ENCODE results near the gene IRF3.

Gene IRF3

GRCh38 chr19:49658566-49659442, 6.9 kb downstream of the IRF3 start:
- Histone ChIP-seq H3K4me3 (ENCODE audit: low read length) (no peak overlapping the region), H3K36me3 (ENCODE audit: control insufficient read depth, low read depth, low read length) (peaks cover 53% of the 10 kb centered on the region), H3K4me1 (ENCODE audit: control insufficient read depth, low read depth, low read length) (no peaks in the 10 kb centered on the region), H3K9ac (ENCODE audit: low read length) (no peak overlapping the region), H3K27ac (ENCODE audit: low read length) (no peak overlapping the region), H3K27me3 (ENCODE audit: control insufficient read depth, insufficient read depth, low read length) (no peaks in the 10 kb centered on the region), H3K9me3 (ENCODE audit: control insufficient read depth, low read depth, low read length) (no peaks in the 10 kb centered on the region)

- Histone ChIP-seq H3K4me3 (ENCODE audit: low read length) (no peak overlapping the region), H3K4me1 (ENCODE audit: control insufficient read depth, low read depth, low read length) (no peaks in the 10 kb centered on the region), H3K9me3 (ENCODE audit: control insufficient read depth, low read depth, low read length) (no peaks in the 10 kb centered on the region), H3K27me3 (ENCODE audit: control insufficient read depth, insufficient read depth, low read length) (no peaks in the 10 kb centered on the region), H3K9ac (ENCODE audit: low read length) (no peak overlapping the region), H3K36me3 (ENCODE audit: control insufficient read depth, low read depth, low read length) (peaks cover 59% of the 10 kb centered on the region), H3K27ac (ENCODE audit: low read length) (no peak overlapping the region)
Measured at GRCh38 chr19:49658139-49658517, 7.5 kb downstream of the IRF3 start.

DNA sequence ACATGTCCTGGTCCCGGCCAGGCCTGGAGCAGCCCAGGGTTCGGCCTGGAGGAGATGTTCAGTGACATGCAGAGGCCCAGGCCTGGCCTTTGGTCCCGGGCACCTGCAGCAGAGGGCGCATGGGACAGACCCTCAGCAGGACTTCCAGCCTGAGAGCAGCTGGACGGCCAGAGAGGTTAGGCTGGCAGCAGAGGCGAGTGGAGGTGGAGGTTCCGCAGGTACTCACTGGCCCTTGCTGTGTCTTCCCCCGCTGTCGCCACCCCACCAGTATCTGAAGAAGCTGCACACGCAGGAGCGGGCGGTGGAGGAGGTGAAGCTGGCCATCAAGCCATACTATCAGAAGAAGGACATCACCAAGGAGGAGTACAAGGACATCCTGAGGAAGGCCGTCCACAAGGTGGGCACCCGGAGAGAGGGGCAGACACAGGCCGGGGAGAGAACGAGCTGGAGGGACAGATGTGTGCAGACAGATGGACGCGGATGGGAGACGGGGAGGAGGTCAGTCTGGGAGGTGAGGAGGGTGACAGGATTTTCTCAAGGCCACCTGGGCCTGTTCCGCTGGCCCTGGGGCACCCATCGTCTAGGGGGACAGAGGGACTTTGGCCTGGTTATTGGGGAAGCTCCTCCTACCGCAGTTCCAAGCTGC, 8.0 kb downstream of the IRF3 start:
- no peaks in the 10 kb centered on the region for H3K27me3 ChIP-seq (ENCODE audit: control insufficient read depth, insufficient read depth, low read length)
- no peak overlapping the region for H3K27ac ChIP-seq (ENCODE audit: low read length)
- no peaks in the 10 kb centered on the region for H3K4me1 ChIP-seq (ENCODE audit: control insufficient read depth, low read depth, low read length)
- no peak overlapping the region for H3K9ac ChIP-seq (ENCODE audit: low read length)
- H3K36me3 ChIP-seq (ENCODE audit: control insufficient read depth, low read depth, low read length), result peaks cover 61% of the 10 kb centered on the region
- no peaks in the 10 kb centered on the region for H3K9me3 ChIP-seq (ENCODE audit: control insufficient read depth, low read depth, low read length)
- no peak overlapping the region for H3K4me3 ChIP-seq (ENCODE audit: low read length)

DNA sequence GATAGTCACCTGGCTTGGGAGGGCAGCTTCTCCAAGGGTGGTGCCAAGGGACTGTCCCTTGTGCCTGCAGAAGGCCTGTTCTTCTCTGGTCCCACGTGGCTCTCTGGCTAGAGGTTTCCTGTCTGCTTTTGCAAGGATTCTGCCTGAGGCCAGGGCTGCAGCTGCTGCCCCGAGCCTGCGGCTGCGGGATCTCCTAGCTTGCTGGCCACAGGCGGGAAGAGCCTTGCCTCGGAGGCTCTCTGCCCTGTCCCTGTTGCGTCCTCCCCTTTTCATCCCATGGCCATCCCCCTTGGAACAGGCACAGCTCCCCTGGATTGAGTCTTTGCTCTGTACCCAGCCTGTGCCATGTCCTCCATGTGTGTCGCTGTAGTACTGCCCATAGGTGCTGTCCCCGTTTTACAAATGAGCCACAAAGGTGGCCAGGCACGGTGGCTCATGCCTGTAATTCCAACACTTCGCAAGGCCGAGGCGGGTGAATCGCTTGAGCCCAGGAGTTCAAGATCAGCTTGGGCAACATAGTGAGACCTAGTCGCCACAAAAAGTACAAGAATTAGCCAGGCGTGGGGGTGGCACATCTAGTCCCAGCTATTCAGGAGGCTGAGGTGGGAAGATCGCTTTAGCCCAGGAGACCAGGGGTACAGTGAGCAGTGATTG, 9.1 kb downstream of the IRF3 start:
- no peak overlapping the region for H3K27ac ChIP-seq (ENCODE audit: low read length)
- H3K4me1 ChIP-seq (ENCODE audit: control insufficient read depth, low read depth, low read length), result no peaks in the 10 kb centered on the region
- peaks cover 54% of the 10 kb centered on the region for H3K36me3 ChIP-seq (ENCODE audit: control insufficient read depth, low read depth, low read length)
- H3K4me3 ChIP-seq (ENCODE audit: low read length), result no peak overlapping the region
- no peaks in the 10 kb centered on the region for H3K9me3 ChIP-seq (ENCODE audit: control insufficient read depth, low read depth, low read length)
- no peak overlapping the region for H3K9ac ChIP-seq (ENCODE audit: low read length)
- H3K27me3 ChIP-seq (ENCODE audit: control insufficient read depth, insufficient read depth, low read length), result no peaks in the 10 kb centered on the region

GRCh38 chr19:49655570-49656455, 9.8 kb downstream of the IRF3 start:
- Histone ChIP-seq H3K4me1 (ENCODE audit: control insufficient read depth, low read depth, low read length) (no peaks in the 10 kb centered on the region), H3K36me3 (ENCODE audit: control insufficient read depth, low read depth, low read length) (peaks cover 47% of the 10 kb centered on the region), H3K9me3 (ENCODE audit: control insufficient read depth, low read depth, low read length) (no peaks in the 10 kb centered on the region), H3K27ac (ENCODE audit: low read length) (no peak overlapping the region), H3K27me3 (ENCODE audit: control insufficient read depth, insufficient read depth, low read length) (no peaks in the 10 kb centered on the region), H3K9ac (ENCODE audit: low read length) (no peak overlapping the region), H3K4me3 (ENCODE audit: low read length) (no peak overlapping the region)

DNA sequence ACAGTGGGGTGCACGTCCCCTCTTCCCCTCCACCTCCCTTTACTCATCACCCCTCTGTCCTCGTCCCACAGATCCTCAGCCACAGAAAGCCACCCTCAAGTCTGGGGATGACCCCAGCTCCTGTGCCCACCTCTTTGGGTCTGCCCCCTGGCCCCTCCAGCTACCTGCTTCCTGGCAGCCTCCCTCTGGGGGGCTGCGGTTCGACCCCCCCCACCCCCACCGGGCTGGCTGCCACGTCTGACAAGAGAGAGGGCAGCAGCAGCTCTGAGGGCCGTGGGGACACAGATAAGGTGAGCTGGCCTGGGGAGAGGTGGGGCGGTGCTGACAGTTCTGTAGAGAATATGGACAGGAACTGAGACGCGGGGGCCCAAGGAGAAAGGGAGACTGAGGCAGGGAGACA, 11.1 kb downstream of the IRF3 start:
- Histone ChIP-seq H3K9me3 (ENCODE audit: control insufficient read depth, low read depth, low read length) (no peaks in the 10 kb centered on the region), H3K9ac (ENCODE audit: low read length) (no peak overlapping the region), H3K27ac (ENCODE audit: low read length) (no peak overlapping the region), H3K4me1 (ENCODE audit: control insufficient read depth, low read depth, low read length) (no peaks in the 10 kb centered on the region), H3K4me3 (ENCODE audit: low read length) (no peak overlapping the region), H3K36me3 (ENCODE audit: control insufficient read depth, low read depth, low read length) (peaks cover 55% of the 10 kb centered on the region), H3K27me3 (ENCODE audit: control insufficient read depth, insufficient read depth, low read length) (no peaks in the 10 kb centered on the region)

DNA sequence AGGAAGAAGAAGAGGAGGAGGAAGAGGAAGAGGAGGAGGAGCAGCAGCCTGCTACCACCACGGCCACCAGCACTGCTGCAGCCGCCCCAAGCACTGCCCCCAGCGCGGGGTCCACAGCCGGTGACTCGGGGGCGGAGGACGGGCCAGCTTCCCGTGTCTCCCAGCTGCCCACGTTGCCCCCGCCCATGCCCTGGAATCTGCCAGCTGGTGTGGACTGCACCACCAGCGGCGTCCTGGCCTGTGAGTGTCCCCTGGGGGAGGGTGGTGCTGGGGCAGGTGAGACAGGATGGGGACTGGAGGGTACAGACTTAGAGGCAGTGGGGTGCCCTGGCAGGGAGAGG, 12.2 kb downstream of the IRF3 start:
- Histone ChIP-seq H3K36me3 (ENCODE audit: control insufficient read depth, low read depth, low read length) (peaks cover 48% of the 10 kb centered on the region), H3K9ac (ENCODE audit: low read length) (no peak overlapping the region), H3K4me1 (ENCODE audit: control insufficient read depth, low read depth, low read length) (no peaks in the 10 kb centered on the region), H3K9me3 (ENCODE audit: control insufficient read depth, low read depth, low read length) (no peaks in the 10 kb centered on the region), H3K27ac (ENCODE audit: low read length) (no peak overlapping the region), H3K4me3 (ENCODE audit: low read length) (no peak overlapping the region), H3K27me3 (ENCODE audit: control insufficient read depth, insufficient read depth, low read length) (no peaks in the 10 kb centered on the region)

- H3K4me1 ChIP-seq (ENCODE audit: control insufficient read depth, low read depth, low read length), result no peaks in the 10 kb centered on the region
- no peaks in the 10 kb centered on the region for H3K27me3 ChIP-seq (ENCODE audit: control insufficient read depth, insufficient read depth, low read length)
- peaks cover 46% of the 10 kb centered on the region for H3K36me3 ChIP-seq (ENCODE audit: control insufficient read depth, low read depth, low read length)
- no peak overlapping the region for H3K27ac ChIP-seq (ENCODE audit: low read length)
- H3K9me3 ChIP-seq (ENCODE audit: control insufficient read depth, low read depth, low read length), result no peaks in the 10 kb centered on the region
- H3K4me3 ChIP-seq (ENCODE audit: low read length), result no peak overlapping the region
- H3K9ac ChIP-seq (ENCODE audit: low read length), result no peak overlapping the region
Measured at GRCh38 chr19:49652551-49653465, 12.8 kb downstream of the IRF3 start.

- no peaks in the 10 kb centered on the region for H3K4me1 ChIP-seq (ENCODE audit: control insufficient read depth, low read depth, low read length)
- no peak overlapping the region for H3K9ac ChIP-seq (ENCODE audit: low read length)
- no peaks in the 10 kb centered on the region for H3K9me3 ChIP-seq (ENCODE audit: control insufficient read depth, low read depth, low read length)
- H3K36me3 ChIP-seq (ENCODE audit: control insufficient read depth, low read depth, low read length), result peaks cover 43% of the 10 kb centered on the region
- H3K27me3 ChIP-seq (ENCODE audit: control insufficient read depth, insufficient read depth, low read length), result no peaks in the 10 kb centered on the region
- H3K27ac ChIP-seq (ENCODE audit: low read length), result no peak overlapping the region
- H3K4me3 ChIP-seq (ENCODE audit: low read length), result no peak overlapping the region
Measured at GRCh38 chr19:49651820-49652550, 13.7 kb downstream of the IRF3 start.
